ENCODE measurements around the gene TAAR1.
"Not testable (repeated sequence)": the region's sequence is repeated elsewhere in the genome, so short reads cannot be mapped to it uniquely, and the experiment has no call there.

TAAR1 gene

DNA sequence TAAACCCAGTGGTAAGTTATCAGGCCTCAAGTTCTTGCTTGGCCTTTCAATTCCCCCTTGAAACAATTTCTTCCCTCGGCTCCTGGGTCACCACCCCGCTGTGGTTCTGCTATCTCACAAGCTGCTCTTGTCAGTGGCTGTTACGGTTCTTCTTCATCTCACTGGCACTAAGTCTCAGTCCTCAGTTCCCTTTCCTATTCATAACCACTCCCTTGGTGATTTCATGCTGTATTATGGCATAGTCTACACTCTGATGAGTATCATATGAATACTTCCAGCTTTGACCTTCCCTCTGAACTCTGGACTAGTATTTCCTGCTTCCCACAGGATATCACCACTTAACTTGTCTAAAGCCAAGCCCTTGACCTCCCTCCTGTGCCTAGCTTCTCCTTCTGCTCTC lies 7.9 kb downstream of the TAAR1 start:
- DNase-seq, result no peak

DNA sequence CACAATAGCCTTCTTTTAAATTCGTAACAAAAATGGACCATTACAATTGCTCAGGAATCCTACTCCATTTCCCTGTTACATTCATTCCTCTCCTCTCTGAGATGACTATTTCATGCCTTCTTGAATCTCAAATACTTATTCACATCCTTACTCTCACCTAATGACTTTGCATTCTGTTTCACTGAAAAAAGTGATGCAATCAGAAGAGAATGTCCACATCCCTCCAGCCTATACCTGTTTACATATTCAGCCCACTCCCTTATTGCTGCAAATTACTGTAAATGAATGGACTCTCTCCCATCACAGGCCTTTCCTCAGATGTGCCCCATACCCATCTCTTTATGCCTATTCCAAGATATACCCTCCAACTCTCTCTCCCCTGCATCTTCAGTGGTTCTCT lies 8.6 kb downstream of the TAAR1 start:
- no peak for DNase-seq

GRCh38 chr6:132648828-132649227 lies 10.2 kb downstream of the TAAR1 start:
- no peak for DNase-seq

DNA sequence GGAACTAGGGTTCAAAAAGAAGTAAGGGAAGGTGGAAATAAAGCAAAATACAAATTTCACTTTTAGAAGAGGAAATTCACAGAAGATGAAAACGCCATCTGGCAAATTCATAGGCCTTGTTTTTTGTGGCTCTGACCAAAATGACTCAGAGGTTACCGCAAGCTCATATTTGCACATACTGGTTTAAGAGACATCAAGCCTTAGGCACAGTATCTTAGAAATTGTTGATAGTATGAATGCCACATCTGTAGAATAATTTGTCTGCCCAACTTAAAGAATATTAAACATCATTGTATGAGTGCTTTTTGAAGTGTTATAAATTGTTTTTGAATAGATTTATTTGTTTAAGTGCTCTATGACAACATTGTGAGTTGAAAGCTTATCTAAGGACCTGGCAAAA lies 10.6 kb downstream of the TAAR1 start:
- no peak for DNase-seq

DNA sequence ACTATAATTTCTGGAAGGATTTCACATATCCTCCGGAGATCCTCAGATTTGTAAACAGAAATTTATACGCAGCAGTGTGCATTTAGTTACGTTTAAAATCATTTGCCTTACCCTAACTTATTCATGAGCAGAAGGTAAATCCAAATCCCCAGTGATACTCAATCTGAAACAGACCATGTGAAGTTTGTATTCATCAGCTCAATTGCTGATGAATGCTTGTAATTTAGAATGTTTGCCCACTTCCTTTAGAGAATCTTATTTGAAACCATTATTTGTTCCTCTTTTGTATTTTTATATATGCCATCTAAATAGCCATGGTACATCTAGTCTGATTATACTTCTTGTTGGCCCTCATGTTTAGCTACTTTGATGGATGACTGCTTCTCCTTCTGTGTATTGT lies 15.4 kb downstream of the TAAR1 start:
- DNase-seq, result no peak

DNA sequence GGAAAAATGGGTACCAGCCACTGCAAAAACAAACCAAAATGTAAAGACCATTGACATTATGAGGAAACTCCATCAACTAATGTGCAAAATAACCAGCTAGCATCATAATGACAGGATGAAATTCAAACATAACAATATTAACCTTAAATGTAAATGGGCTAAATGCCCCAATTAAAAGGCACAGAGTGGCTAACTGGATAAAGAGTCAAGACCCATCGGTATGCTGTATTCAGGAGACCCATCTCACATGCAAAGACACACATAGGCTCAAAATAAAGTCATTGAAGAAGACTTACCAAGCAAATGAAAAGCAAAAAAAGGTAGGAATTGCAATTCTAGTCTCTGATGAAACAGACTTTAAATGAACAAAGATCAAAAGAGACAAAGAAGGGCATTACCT lies 21.8 kb downstream of the TAAR1 start:
- not testable (repeated sequence) for DNase-seq

DNA sequence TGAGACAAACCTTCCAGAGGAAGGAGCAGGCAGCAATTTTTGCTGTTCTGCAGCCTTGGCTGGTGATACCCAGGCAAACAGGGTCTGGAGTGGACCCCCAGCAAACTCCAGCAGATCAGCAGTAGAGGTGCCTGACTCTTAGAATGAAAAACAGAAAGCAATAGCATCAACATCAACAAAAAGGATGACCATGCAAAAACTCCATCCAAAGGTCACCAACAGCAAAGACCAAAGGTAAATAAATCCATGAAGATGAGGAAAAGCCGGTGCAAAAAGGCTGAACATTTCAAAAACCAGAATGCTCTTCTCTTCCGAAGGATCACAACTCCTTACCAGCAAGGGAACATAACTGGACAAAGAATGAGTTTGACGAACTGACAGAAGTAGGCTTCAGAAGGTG lies 23.1 kb downstream of the TAAR1 start:
- not testable (repeated sequence) for DNase-seq

DNA sequence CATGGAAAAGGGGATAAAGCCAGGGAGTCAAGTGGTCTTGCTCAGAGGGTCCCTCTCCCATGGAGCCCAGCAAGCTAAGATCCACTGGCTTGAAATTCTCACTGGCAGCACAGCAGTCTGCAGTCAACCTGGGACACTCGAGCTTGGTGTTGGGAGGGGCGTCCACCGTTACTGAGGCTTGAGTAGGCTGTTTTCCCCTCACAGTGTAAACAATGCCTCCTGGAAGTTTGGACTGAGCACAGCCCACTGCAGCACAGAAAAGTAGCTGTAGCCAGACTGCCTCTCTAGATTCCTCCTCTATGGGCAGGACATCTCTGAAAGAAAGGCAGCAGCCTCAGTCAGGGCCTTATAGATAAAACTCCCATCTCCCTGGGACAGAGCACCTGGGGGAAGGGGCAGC lies 23.7 kb downstream of the TAAR1 start:
- DNase-seq, result not testable (repeated sequence)

GRCh38 chr6:132634796-132635195 lies 24.2 kb downstream of the TAAR1 start:
- no peak for DNase-seq

DNA sequence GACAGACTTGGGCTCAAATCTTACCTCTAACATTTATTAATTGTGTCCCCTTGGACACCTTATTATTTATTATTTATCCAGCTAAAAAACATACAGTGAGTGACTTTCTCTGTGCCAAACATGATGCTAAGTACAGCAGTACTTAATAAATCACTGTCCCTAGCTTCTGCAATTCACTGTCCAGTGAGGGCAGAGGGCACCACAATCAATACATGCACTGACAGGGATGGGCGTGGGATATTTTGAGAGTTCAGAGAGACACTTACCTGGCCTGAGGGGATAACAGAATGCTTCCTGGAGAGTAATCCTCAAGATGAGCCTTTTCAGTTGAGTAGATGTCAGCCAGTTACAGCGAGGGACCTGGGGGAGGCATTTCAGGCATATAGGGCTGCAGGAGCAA lies 25.6 kb downstream of the TAAR1 start:
- no peak for DNase-seq

- DNase-seq, result no peak
These were observed 34.8 kb downstream of the TAAR1 start, which contains the start of gene TAAR2 for GRCh38 chr6:132624175-132624574. TSS of gene TAAR2 (minus strand) at chr6:132624275. CDS start at chr6:132624275, 0 bp downstream.

- no peak for DNase-seq
These were observed 35.7 kb downstream of the TAAR1 start for GRCh38 chr6:132623106-132623845.

DNA sequence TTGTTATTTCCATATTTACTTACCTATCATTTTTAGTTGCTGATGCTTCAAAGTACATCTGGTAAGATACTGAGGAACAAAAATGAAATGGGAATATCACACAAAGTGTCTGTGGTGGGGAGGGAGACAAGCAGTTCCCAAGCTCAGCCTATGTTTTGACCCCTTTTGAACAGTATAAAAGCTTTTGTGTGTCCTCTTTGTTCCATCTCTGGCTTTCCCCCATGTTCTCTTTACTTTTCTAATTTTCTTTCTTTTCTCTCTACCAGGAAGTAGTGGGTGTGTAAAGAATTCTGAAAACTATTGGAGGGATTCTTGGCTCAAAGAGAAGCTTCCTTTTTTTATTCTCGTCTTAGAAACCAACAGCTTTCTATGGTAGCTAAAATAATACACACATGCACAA lies 42.3 kb downstream of the TAAR1 start:
- no peak for DNase-seq

- no peak for DNase-seq
These were observed 44.4 kb downstream of the TAAR1 start for GRCh38 chr6:132614554-132614953.

GRCh38 chr6:132612449-132613108 lies 46.4 kb downstream of the TAAR1 start:
- no peak for DNase-seq

DNA sequence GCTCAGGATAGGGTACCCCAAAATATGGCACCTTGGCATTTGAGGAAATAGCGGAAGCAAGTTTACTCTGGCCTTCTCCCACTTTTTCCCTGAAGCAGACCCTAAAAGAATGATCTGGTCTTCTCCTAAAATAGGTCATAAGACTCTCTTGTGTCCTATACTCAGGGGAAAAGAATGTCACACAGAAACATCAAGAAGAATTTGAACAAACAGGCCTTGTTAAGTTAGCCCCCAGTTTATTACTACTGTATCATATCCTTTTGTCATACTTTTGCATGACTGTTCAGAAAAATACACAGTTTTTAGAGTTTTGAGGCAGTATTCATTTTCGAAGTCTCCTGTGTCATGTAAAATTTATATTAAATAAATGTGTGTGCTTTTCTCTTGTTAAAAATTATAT lies 47.4 kb downstream of the TAAR1 start:
- no peak for DNase-seq

- DNase-seq, result no peak
These were observed 51.3 kb downstream of the TAAR1 start for GRCh38 chr6:132607544-132608233.

DNA sequence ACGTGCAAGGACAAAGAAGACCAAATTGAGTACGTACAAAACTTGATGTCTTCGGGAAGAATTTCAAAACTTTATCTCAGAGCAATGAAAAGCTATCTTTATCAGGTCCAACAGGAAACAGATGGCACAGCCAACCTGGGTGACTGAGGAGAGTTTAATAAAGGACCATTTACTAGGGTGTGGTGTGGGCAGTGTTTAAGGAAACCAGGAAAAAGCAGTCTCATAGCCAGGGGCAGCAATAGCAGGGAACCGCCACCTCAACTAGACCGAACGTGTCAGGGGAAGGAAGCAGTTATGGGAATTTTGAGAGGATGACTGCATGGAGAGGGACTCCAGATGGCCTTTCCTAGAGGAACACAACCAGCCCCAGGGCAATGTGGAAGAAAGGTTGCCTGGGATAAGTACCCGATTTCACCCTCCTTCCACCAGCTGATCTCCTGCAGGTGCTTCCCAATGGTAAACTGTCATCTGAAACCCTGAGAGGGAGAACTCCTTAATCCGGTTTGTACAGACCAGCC lies 54.3 kb downstream of the TAAR1 start:
- DNase-seq, result no peak

- DNase-seq, result not testable (repeated sequence)
These were observed 58.1 kb downstream of the TAAR1 start for GRCh38 chr6:132600900-132601299.

GRCh38 chr6:132598473-132598872 lies 60.5 kb downstream of the TAAR1 start:
- no peak for DNase-seq

DNA sequence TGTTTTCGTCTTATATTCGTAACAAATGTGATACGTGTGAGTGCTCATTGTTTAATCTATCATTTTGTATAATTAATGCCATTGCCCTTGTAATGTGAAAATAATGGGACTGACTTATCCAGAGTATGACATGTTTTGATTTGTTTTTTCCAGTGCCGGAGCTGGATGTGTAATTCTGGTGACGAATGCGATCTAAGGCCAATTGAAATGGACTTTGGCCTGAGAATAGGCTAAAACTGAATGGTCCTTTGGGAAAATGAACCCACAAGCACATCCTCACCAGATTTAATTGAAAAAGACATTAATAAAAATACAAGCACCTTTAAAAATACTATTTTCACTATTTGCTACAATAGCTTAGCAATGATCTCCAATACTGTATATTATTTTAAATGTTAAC lies 62.8 kb downstream of the TAAR1 start:
- DNase-seq, result no peak

All from activated CD4-positive, alpha-beta T cell treated with anti-CD3 and anti-CD28 coated beads, Interleukin-2, amount 50 U/mL, for 1 hour (primary cell).